Left renal cortex interstitium (tissue), 4 donors: Measurements from ENCODE around the gene DNPH1. TPM values are rescaled to one million over a fixed set of nuclear protein-coding genes. Genes with fewer than 3 reads are reported as not detected.

ENCODE experiments used
- DNase-seq, 4 donors: peaks; one replicate each; pipeline ENCODE4 v3.0.0-alpha.2; 2013; ENCODE audit warnings: low read depth in 4 of 4, low spot score in 2 of 4, missing footprints in 1 of 4
- polyA plus RNA-seq, 4 donors: library from polyadenylated mRNA; unstranded; fragments of 120-200 nt; gene quantifications; one replicate each; pipeline ENCODE4 v1.2.1, GENCODE V29; 2013; ENCODE audit not compliant: insufficient read length in 4 of 4

The DNPH1 gene
- polyA plus RNA-seq, 4 donors, result 54.6 to 111 (median 81.2) TPM

- no peak for DNase-seq
Observed at GRCh38 chr6:43219814-43220213, 9.5 kb downstream of the DNPH1 start.

- DNase-seq, result no peak
Observed at GRCh38 chr6:43219119-43219518, 10.2 kb downstream of the DNPH1 start.

GRCh38 chr6:43217351-43217750 is 11.9 kb downstream of the DNPH1 start:
- DNase-seq, result no peak

GRCh38 chr6:43216200-43216599 is 13.1 kb downstream of the DNPH1 start:
- no peak for DNase-seq

- DNase-seq, result no peak
Observed at GRCh38 chr6:43215066-43215465, 14.2 kb downstream of the DNPH1 start.

- no peak for DNase-seq
Observed at GRCh38 chr6:43213431-43213830, 15.8 kb downstream of the DNPH1 start.

GRCh38 chr6:43211955-43212354 is 17.3 kb downstream of the DNPH1 start:
- no peak for DNase-seq

- no peak for DNase-seq
Observed at GRCh38 chr6:43207286-43207685, 22.0 kb downstream of the DNPH1 start.

- DNase-seq, result no peak
Observed at GRCh38 chr6:43205849-43206248, 23.4 kb downstream of the DNPH1 start.

GRCh38 chr6:43204271-43205105 is 24.8 kb downstream of the DNPH1 start:
- DNase-seq, result no peak

- no peak for DNase-seq
Observed at GRCh38 chr6:43203718-43204095, 25.6 kb downstream of the DNPH1 start.

GRCh38 chr6:43203029-43203717 is 26.1 kb downstream of the DNPH1 start:
- DNase-seq, result no peak

GRCh38 chr6:43202451-43202850 is 26.8 kb downstream of the DNPH1 start:
- DNase-seq, result no peak

- no peak for DNase-seq
Observed at GRCh38 chr6:43200541-43200940, 28.7 kb downstream of the DNPH1 start.

- no peak for DNase-seq
Observed at GRCh38 chr6:43199912-43200311, 29.4 kb downstream of the DNPH1 start.

GRCh38 chr6:43196337-43196736 is 32.9 kb downstream of the DNPH1 start:
- no peak for DNase-seq

- DNase-seq, result no peak
Observed at GRCh38 chr6:43193929-43194328, 35.4 kb downstream of the DNPH1 start.

- no peak for DNase-seq
Observed at GRCh38 chr6:43192911-43193310, 36.4 kb downstream of the DNPH1 start.

GRCh38 chr6:43189776-43190304 is 39.4 kb downstream of the DNPH1 start:
- DNase-seq, result no peak

GRCh38 chr6:43188426-43188825 is 40.9 kb downstream of the DNPH1 start:
- no peak for DNase-seq

GRCh38 chr6:43187821-43188220 is 41.5 kb downstream of the DNPH1 start:
- no peak for DNase-seq

GRCh38 chr6:43186706-43187105 is 42.6 kb downstream of the DNPH1 start:
- DNase-seq, result no peak
